Activated naive CD8-positive, alpha-beta T cell treated with anti-CD3 and anti-CD28 coated beads, Interleukin-2, amount 50 U/mL, for 24 hours (primary cell): ENCODE data around the gene SULT6B1.
"Not testable (repeated sequence)": the region's sequence is repeated elsewhere in the genome, so short reads cannot be mapped to it uniquely, and the experiment has no call there.

Experiments used
- ATAC-seq: fragments of 150-1000 bp; cut with Tn5 transposase; one replicate; pipeline ENCODE4 v1.10.0; 2021
- DNase-seq: peaks from one replicate; pipeline ENCODE4 v3.0.0; 2021
- H3K27ac Mint-ChIP-seq: one replicate; pipeline ENCODE4 v1.8.0; 2021; ENCODE audit warnings: mild to moderate bottlenecking, mixed read lengths
- H3K27me3 Mint-ChIP-seq: one replicate; pipeline ENCODE4 v1.8.0; 2021; ENCODE audit warnings: mixed read lengths
- H3K36me3 Mint-ChIP-seq: one replicate; pipeline ENCODE4 v1.8.0; 2021; ENCODE audit warnings: low read depth, mixed read lengths
- H3K4me1 Mint-ChIP-seq: one replicate; pipeline ENCODE4 v1.8.0; 2021; ENCODE audit warnings: mixed read lengths
- H3K4me3 Mint-ChIP-seq: one replicate; pipeline ENCODE4 v1.8.0; 2021; ENCODE audit warnings: mild to moderate bottlenecking, moderate library complexity, mixed read lengths
- H3K9me3 Mint-ChIP-seq: one replicate; pipeline ENCODE4 v1.8.0; 2021; ENCODE audit warnings: mixed read lengths

SULT6B1 gene

DNA sequence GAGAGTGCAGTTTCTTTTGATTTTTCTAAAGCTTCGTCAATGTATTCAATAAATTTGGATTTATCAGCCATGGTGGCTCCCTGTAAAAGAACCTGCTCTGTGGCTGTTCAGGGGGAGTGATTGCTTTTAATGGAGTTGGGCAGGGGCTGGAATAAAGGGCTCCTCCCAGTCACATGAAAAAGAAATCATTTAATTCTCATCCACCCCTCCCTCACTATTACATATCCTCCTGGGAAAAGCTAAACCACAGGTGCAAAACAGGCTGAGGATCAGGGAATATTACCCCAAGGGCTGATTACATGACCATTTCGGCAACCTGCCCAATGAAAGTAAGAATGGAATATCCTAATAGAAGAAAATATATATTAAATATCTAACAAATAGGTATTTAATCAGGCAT lies at the start of gene SULT6B1:
Gene SULT6B1 (minus strand): TSS at position 101 of the 400 bp plus-strand sequence. CDS start 30 bp downstream, at position 71.
- Mint-ChIP-seq H3K27me3 (peaks cover 3% of the 10 kb centered on the region), H3K36me3 (no peaks in the 10 kb centered on the region), H3K27ac (no peak within 1 kb of the TSS), H3K4me1 (no peaks in the 10 kb centered on the region), H3K4me3 (no peak within 1 kb of the TSS), H3K9me3 (no peaks in the 10 kb centered on the region)
- ATAC-seq (no peak), DNase-seq (no peak)

DNA sequence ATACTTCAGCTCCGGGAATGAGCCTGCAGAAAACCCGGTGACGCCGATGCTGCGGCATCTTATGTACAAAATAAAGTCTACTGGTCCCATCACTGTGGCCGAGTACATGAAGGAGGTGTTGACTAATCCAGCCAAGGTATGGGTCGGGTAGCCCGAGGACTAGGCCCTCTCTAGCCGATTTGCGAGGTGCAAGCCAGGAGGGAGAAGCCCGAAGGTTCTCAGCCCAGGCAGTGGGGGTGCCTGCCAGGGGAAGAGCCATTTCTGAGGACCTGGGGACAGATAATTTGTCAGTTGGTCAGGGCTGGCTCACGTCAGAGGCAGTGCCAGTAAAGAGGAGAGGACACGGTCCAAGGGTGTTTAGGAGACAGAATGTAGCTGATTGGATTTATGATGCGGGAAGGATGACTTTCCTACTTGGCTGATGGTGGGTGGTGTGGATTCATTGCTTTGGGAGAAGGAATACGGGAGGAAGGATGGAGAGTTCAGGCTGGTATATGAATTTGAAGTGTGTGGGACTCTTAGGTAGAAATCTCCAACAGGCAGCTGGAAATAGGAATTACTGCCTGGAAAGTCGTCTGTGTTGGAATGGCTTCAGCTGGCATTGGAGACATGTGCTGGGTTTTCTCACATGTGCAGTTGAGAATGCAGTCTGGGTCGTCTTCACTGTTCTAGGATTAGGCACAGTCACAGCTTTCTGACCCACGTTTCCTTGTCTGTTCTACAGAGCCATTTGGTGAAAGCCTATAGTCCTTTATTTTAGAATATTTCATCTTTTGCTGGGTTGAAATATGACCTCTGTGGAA lies 43.9 kb upstream of the SULT6B1 start:
- no peak overlapping the region for H3K4me3 Mint-ChIP-seq
- no peak overlapping the region for H3K27ac Mint-ChIP-seq
- ATAC-seq = no peak
- no peaks in the 10 kb centered on the region for H3K9me3 Mint-ChIP-seq
- H3K36me3 Mint-ChIP-seq = peaks cover 31% of the 10 kb centered on the region
- DNase-seq = no peak
- peaks cover 29% of the 10 kb centered on the region for H3K4me1 Mint-ChIP-seq
- H3K27me3 Mint-ChIP-seq = no peaks in the 10 kb centered on the region

DNA sequence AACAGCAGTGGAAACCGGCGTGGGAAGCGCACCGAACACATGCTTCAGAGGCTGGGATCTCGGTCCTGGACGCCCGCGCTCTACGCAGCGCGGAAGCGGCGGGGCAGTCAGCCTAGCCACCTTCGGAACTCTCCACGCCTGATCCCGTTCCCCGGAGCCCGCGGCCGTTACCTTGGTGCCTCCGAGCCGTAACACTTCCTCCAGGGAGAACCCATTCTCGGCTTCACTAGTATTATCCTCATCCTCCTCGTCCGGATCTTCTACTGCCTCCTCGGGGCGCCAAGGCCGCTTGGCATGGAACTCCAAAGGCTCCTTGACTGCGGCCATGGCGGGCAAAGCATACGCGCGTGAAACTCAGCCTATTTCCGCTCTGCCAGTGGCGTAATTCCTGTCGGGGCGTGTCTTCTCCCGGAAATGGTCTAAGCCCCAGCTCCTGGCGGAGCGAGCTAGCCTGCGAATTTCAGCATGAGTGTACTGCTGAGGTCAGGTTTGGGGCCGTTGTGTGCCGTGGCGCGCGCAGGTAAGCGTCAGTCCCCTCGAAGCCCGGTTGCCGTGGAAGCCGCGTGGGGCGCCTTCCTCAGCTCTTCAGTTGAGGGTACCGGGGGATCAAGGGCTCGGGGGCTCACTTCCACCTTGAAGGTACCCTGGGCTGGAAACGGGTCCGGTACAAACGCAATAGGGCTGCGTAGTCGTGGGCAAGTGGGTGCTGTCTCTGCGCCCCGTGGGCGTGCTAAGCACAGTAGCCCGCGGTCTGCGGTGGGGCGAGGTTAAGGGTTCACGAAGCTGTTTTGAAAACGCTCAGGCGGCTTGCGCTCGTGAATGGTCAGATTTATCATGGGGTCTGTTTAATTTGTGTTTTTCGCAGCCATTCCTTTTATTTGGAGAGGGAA lies 43.0 kb upstream of the SULT6B1 start, which contains the start of the genes CEBPZ and NDUFAF7:
Gene CEBPZ (minus strand): TSS at position 356 of the 890 bp plus-strand sequence. CDS start 29 bp downstream, at position 327.
Gene NDUFAF7 (plus strand): TSS at position 418 of the 890 bp plus-strand sequence. CDS start 48 bp downstream, at position 466.
- DNase-seq = peak; percentile 90
- no peaks in the 10 kb centered on the region for H3K27me3 Mint-ChIP-seq
- ATAC-seq = peak; percentile 97
- peaks cover 37% of the 10 kb centered on the region for H3K4me1 Mint-ChIP-seq
- H3K36me3 Mint-ChIP-seq = peaks cover 39% of the 10 kb centered on the region
- H3K4me3 Mint-ChIP-seq = no peak within 1 kb of the TSS
- no peak within 1 kb of the TSS for H3K27ac Mint-ChIP-seq
- no peaks in the 10 kb centered on the region for H3K9me3 Mint-ChIP-seq

DNA sequence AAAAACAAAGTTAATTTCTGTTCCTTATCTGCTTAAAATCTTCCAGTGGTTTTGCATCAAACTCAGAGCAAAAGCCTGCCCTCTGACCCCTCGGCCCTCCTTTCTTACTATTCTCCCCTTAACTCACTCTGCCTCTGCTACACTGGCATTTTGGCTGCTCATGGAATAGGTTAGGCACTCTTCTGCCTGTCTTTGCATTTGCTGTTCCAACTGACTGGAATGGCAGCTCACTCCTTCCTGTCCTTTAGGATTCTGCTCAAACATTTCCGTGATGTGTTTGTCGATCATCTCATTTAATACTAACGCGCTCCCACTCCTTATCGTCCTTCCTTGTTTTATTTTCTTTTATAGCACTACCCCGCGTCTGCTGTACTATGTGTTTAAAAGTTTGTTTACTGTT lies 42.1 kb upstream of the SULT6B1 start:
- Mint-ChIP-seq H3K4me1 (peaks cover 43% of the 10 kb centered on the region), H3K36me3 (peaks cover 39% of the 10 kb centered on the region), H3K9me3 (no peaks in the 10 kb centered on the region), H3K4me3 (no peak overlapping the region), H3K27me3 (no peaks in the 10 kb centered on the region), H3K27ac (no peak overlapping the region)
- ATAC-seq (no peak), DNase-seq (no peak)

DNA sequence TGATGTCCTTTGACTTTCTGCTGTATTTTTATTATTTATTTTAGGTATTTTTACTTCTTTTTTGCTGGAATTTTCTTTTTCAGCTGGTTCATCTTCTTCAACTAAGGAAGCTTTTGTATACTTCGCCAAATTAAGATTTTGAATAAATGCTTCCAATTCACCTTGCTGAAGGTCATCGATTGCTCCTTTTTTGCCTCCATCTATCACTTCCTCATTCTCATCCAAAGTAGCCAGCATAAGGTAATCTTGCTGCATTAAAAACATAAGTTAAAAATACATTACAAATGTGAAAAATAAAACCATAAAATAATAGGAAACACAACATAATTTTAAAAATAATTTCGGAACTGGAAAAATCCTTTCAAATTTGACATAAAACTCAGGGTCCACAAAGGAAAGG lies 40.3 kb upstream of the SULT6B1 start:
- Mint-ChIP-seq H3K9me3 (no peaks in the 10 kb centered on the region), H3K4me3 (no peak overlapping the region), H3K4me1 (peaks cover 55% of the 10 kb centered on the region), H3K27ac (no peak overlapping the region), H3K27me3 (no peaks in the 10 kb centered on the region), H3K36me3 (peaks cover 43% of the 10 kb centered on the region)
- DNase-seq (no peak), ATAC-seq (no peak)

- no peaks in the 10 kb centered on the region for H3K27me3 Mint-ChIP-seq
- H3K36me3 Mint-ChIP-seq = peaks cover 60% of the 10 kb centered on the region
- no peak for ATAC-seq
- peak overlapping the region; percentile 5 for H3K4me3 Mint-ChIP-seq
- DNase-seq = no peak
- no peak overlapping the region for H3K27ac Mint-ChIP-seq
- H3K9me3 Mint-ChIP-seq = no peaks in the 10 kb centered on the region
- H3K4me1 Mint-ChIP-seq = peaks cover 69% of the 10 kb centered on the region
Observed at GRCh38 chr2:37226863-37227262, 38.4 kb upstream of the SULT6B1 start.

- ATAC-seq, H3K27me3 Mint-ChIP-seq, H3K9me3 Mint-ChIP-seq, DNase-seq: not testable (repeated sequence)
- Mint-ChIP-seq H3K27ac (peak overlapping the region; percentile 55), H3K4me1 (peaks cover 68% of the 10 kb centered on the region), H3K4me3 (peak overlapping the region; percentile 49), H3K36me3 (peaks cover 74% of the 10 kb centered on the region)
Observed at GRCh38 chr2:37225129-37225528, 36.7 kb upstream of the SULT6B1 start.

- Mint-ChIP-seq H3K27me3 (no peaks in the 10 kb centered on the region), H3K36me3 (peaks cover 76% of the 10 kb centered on the region), H3K4me3 (no peak overlapping the region), H3K27ac (no peak overlapping the region), H3K9me3 (no peaks in the 10 kb centered on the region), H3K4me1 (peaks cover 60% of the 10 kb centered on the region)
- ATAC-seq (no peak), DNase-seq (no peak)
Observed at GRCh38 chr2:37224063-37224462, 35.6 kb upstream of the SULT6B1 start.

DNA sequence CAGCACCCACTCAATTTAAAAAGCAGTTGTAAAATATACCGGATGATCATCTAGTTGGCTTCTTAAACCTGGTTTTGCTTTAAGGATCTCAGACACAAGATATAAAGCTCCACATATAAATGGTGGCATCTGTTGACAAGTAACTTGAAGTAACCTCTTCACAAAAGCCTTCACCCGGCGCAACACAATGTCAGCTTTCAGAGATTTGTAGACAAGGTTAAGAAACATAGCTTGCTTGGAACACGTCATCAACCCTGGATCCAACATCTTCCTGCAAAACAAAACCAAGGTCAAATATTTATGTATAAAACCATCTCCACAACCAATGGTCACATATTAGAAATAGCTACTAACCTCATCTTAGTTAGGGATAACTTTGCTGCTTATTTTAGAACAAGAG lies 34.7 kb upstream of the SULT6B1 start:
- Mint-ChIP-seq H3K4me3 (no peak overlapping the region), H3K9me3 (no peaks in the 10 kb centered on the region), H3K27ac (no peak overlapping the region), H3K4me1 (peaks cover 52% of the 10 kb centered on the region), H3K27me3 (no peaks in the 10 kb centered on the region), H3K36me3 (peaks cover 77% of the 10 kb centered on the region)
- no peak for DNase-seq
- no peak for ATAC-seq

- Mint-ChIP-seq H3K36me3 (peaks cover 65% of the 10 kb centered on the region), H3K4me3 (no peak overlapping the region), H3K27ac (no peak overlapping the region), H3K4me1 (peaks cover 25% of the 10 kb centered on the region), H3K9me3 (no peaks in the 10 kb centered on the region), H3K27me3 (no peaks in the 10 kb centered on the region)
- no peak for DNase-seq
- ATAC-seq = no peak
Observed at GRCh38 chr2:37219046-37219445, 30.6 kb upstream of the SULT6B1 start.

GRCh38 chr2:37215250-37215649 lies 26.8 kb upstream of the SULT6B1 start:
- H3K27ac Mint-ChIP-seq = peak overlapping the region; percentile 52
- no peaks in the 10 kb centered on the region for H3K27me3 Mint-ChIP-seq
- H3K9me3 Mint-ChIP-seq = no peaks in the 10 kb centered on the region
- no peak for DNase-seq
- H3K36me3 Mint-ChIP-seq = peaks cover 64% of the 10 kb centered on the region
- H3K4me1 Mint-ChIP-seq = peaks cover 6% of the 10 kb centered on the region
- ATAC-seq = no peak
- no peak overlapping the region for H3K4me3 Mint-ChIP-seq

GRCh38 chr2:37211939-37212338 lies 23.5 kb upstream of the SULT6B1 start:
- ATAC-seq = no peak
- Mint-ChIP-seq H3K36me3 (peaks cover 82% of the 10 kb centered on the region), H3K9me3 (peaks cover 31% of the 10 kb centered on the region), H3K27me3 (no peaks in the 10 kb centered on the region), H3K4me1 (peaks cover 15% of the 10 kb centered on the region), H3K4me3 (no peak overlapping the region), H3K27ac (peak overlapping the region; percentile 3)
- DNase-seq = no peak

GRCh38 chr2:37211212-37211611 lies 22.7 kb upstream of the SULT6B1 start:
- peaks cover 84% of the 10 kb centered on the region for H3K36me3 Mint-ChIP-seq
- peaks cover 13% of the 10 kb centered on the region for H3K4me1 Mint-ChIP-seq
- no peak overlapping the region for H3K4me3 Mint-ChIP-seq
- no peak overlapping the region for H3K27ac Mint-ChIP-seq
- ATAC-seq = no peak
- H3K9me3 Mint-ChIP-seq = peaks cover 35% of the 10 kb centered on the region
- no peaks in the 10 kb centered on the region for H3K27me3 Mint-ChIP-seq
- no peak for DNase-seq

DNA sequence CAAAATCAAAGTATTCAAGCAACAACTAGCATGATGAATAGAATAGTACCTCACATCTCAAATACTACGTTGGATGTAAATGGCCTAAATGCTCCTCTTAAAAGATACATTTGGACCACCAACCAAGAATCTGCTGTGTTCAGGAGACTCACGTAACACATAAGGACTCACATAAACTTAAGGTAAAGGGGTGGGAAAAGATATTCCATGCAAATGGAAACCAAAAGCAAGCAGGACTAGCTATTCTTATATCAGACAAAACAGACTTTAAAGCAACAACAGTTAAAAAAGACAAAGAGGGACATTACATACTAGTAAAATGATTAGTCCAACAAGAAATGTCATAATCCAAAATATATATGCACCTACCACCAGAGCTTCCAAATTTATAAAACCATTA lies 18.3 kb upstream of the SULT6B1 start:
- not testable (repeated sequence) for DNase-seq, H3K27ac Mint-ChIP-seq, ATAC-seq, H3K4me3 Mint-ChIP-seq, H3K27me3 Mint-ChIP-seq
- H3K4me1 Mint-ChIP-seq = peaks cover 26% of the 10 kb centered on the region
- H3K9me3 Mint-ChIP-seq = peaks cover 44% of the 10 kb centered on the region
- peaks cover 97% of the 10 kb centered on the region for H3K36me3 Mint-ChIP-seq
